NT2/D1 (cell line): ENCODE results near the gene GJA1.

Source experiments
- DNase-seq: peaks from one replicate; pipeline ENCODE4 v3.0.0-alpha.2; 2011; ENCODE audit warnings: low read depth, low spot score
- H3K27me3 ChIP-seq: 2 replicates; pipeline ENCODE4 v1.6.0; 2011; ENCODE audit warnings: mild to moderate bottlenecking; ENCODE audit not compliant: insufficient read length, insufficient read depth
- H3K36me3 ChIP-seq: 2 replicates; pipeline ENCODE4 v1.6.1; 2011; ENCODE audit warnings: mild to moderate bottlenecking, low read length, mixed read lengths; ENCODE audit not compliant: insufficient read depth, insufficient read length
- H3K4me1 ChIP-seq: 2 replicates; pipeline ENCODE4 v1.5.1; 2011; ENCODE audit not compliant: insufficient read depth, insufficient read length
- H3K4me3 ChIP-seq: 2 replicates; pipeline ENCODE4 v1.5.1; 2011; ENCODE audit warnings: low read depth; ENCODE audit not compliant: insufficient read length
- H3K9ac ChIP-seq: 2 replicates; pipeline ENCODE4 v1.6.0; 2011; ENCODE audit warnings: low read depth; ENCODE audit not compliant: insufficient read length
- H3K9me3 ChIP-seq: 2 replicates; pipeline ENCODE4 v1.5.1; 2011; ENCODE audit warnings: mild to moderate bottlenecking, low read length; ENCODE audit not compliant: insufficient read depth
- SUZ12 ChIP-seq: IDR thresholded peaks from 2 replicates; pipeline ENCODE4 v1.6.1; 2011; ENCODE audit not compliant: insufficient read length, insufficient read depth; ENCODE audit errors: extremely low read depth
- YY1 ChIP-seq: IDR thresholded peaks from 2 replicates; pipeline ENCODE4 v1.6.1; 2011; ENCODE audit not compliant: insufficient read length, insufficient read depth
- ZNF274 ChIP-seq: IDR thresholded peaks from 2 replicates; pipeline ENCODE4 v1.6.1; 2011; ENCODE audit warnings: mild to moderate bottlenecking, low read depth, low read length

GJA1 gene

GRCh38 chr6:121479486-121480098, 44.1 kb downstream of the GJA1 start:
- H3K9me3 ChIP-seq: no peaks in the 10 kb centered on the region
- no peak for DNase-seq
- no peaks in the 10 kb centered on the region for H3K4me1 ChIP-seq
- TF ChIP-seq SUZ12 (no peak), YY1 (no peak), ZNF274 (no peak)
- H3K4me3 ChIP-seq: no peak overlapping the region
- H3K36me3 ChIP-seq: no peaks in the 10 kb centered on the region
- H3K9ac ChIP-seq: no peak overlapping the region
- no peaks in the 10 kb centered on the region for H3K27me3 ChIP-seq

GRCh38 chr6:121480099-121480713, 44.8 kb downstream of the GJA1 start:
- Histone ChIP-seq H3K9ac (no peak overlapping the region), H3K4me1 (no peaks in the 10 kb centered on the region), H3K27me3 (no peaks in the 10 kb centered on the region), H3K4me3 (no peak overlapping the region), H3K9me3 (no peaks in the 10 kb centered on the region), H3K36me3 (no peaks in the 10 kb centered on the region)
- DNase-seq: no peak
- no peak for TF ChIP-seq YY1
- no peak for TF ChIP-seq SUZ12
- no peak for TF ChIP-seq ZNF274

DNA sequence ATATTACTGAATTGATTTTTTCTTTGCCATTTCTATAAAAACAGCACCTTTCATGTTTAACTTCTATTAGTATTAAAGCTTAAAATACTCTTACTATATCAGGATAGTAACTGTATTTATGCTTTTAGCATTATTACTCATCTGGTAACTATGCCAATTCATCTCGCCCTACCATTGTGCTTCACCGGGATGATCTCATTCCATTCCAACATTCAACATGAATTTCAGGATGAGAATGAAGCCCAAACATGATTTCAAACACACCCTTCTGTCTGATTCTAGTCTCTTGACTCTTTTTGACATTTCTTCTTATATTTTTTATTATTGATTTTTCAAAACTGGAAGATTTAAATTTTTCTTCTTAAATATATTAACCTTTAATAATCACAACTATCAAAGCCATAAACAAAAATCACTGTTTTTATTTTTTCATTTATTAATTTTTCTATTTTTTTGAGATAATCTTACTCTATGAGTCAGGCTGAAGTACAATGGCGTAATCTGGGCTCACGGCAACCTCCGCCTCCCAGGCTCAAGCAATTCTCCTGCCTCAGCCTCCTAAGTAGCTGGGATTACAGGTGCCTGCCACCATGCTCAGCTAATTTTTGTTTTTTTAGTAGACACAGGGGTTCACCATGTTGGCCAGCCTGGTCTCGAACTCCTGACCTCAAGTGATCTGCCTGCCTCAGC, 46.7 kb downstream of the GJA1 start:
- TF ChIP-seq ZNF274 (no peak), SUZ12 (no peak), YY1 (no peak)
- DNase-seq: no peak
- no peak overlapping the region for H3K4me3 ChIP-seq
- H3K9me3 ChIP-seq: no peaks in the 10 kb centered on the region
- H3K27me3 ChIP-seq: no peaks in the 10 kb centered on the region
- H3K4me1 ChIP-seq: no peaks in the 10 kb centered on the region
- H3K9ac ChIP-seq: no peak overlapping the region
- H3K36me3 ChIP-seq: no peaks in the 10 kb centered on the region

GRCh38 chr6:121482751-121483150, 47.3 kb downstream of the GJA1 start:
- H3K27me3 ChIP-seq: no peaks in the 10 kb centered on the region
- H3K9me3 ChIP-seq: no peaks in the 10 kb centered on the region
- TF ChIP-seq ZNF274 (no peak), SUZ12 (no peak), YY1 (no peak)
- DNase-seq: no peak
- no peak overlapping the region for H3K9ac ChIP-seq
- no peaks in the 10 kb centered on the region for H3K36me3 ChIP-seq
- H3K4me1 ChIP-seq: no peaks in the 10 kb centered on the region
- H3K4me3 ChIP-seq: no peak overlapping the region

DNA sequence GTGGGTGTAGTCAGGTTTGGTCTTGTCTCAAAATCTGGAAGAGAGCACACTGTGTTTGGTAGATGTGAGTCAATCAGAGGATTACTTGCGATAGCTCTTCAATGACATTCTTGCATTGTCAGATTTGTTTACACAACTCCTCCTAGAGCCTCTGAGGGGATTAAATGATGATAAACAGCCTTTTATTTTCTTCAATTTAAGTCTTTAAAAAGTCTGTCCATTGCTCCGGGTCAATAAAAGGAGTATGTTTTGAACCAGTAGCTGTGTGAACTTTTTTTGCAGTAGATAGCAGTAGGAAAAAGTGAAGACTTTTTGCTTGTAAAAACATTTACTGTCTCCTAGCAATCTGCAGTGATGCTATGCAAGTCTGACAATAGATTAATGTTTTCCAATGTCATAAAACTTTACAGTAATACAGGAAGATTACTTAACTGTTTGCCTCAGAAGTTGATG, 49.9 kb downstream of the GJA1 start:
- no peak overlapping the region for H3K4me3 ChIP-seq
- H3K9ac ChIP-seq: no peak overlapping the region
- H3K9me3 ChIP-seq: no peaks in the 10 kb centered on the region
- H3K27me3 ChIP-seq: no peaks in the 10 kb centered on the region
- TF ChIP-seq SUZ12 (no peak), YY1 (no peak), ZNF274 (no peak)
- DNase-seq: no peak
- no peaks in the 10 kb centered on the region for H3K4me1 ChIP-seq
- H3K36me3 ChIP-seq: no peaks in the 10 kb centered on the region

DNA sequence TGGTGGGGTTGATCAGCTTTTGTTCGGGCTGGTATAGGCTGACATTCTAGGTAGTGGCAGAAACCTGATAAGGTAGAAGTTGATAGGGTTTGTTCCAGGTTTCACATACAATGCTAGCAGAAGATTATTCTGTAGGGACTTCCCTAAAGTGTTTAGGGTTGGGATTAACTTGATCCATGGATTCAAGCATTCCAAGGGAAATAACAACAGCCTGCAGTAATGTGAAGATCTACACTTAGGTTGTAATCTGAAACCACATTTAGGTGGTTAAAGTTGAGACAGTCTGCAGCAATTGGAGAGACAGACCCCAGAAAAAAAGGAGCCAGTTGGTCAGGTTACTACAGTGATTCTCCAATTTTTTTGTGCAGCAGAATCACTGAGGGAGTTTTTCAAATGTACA, 56.1 kb downstream of the GJA1 start:
- DNase-seq: no peak
- no peaks in the 10 kb centered on the region for H3K4me1 ChIP-seq
- no peak overlapping the region for H3K4me3 ChIP-seq
- H3K9ac ChIP-seq: no peak overlapping the region
- H3K27me3 ChIP-seq: no peaks in the 10 kb centered on the region
- H3K9me3 ChIP-seq: no peaks in the 10 kb centered on the region
- TF ChIP-seq YY1: no peak
- no peak for TF ChIP-seq ZNF274
- TF ChIP-seq SUZ12: no peak
- no peaks in the 10 kb centered on the region for H3K36me3 ChIP-seq

DNA sequence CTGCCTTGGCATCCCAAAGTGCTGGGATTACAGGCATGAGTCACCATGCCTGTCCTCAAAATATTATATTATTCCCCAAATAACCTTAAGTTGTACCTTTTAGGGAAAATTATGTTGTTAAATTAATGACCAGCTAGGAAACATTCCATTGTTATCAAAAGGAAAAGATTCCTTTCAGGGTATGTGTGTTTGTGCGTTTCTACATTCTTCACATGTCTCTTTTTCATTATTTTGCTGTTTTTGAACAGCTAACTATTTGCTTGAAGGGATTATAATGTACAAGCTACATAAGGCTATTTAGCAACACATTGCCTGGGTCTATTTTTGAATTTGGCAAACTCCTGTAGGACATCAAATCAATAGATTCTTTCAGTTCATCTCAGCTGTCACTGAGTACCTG, 57.1 kb downstream of the GJA1 start:
- Histone ChIP-seq H3K36me3 (no peaks in the 10 kb centered on the region), H3K4me3 (no peak overlapping the region), H3K27me3 (no peaks in the 10 kb centered on the region), H3K4me1 (no peaks in the 10 kb centered on the region), H3K9me3 (no peaks in the 10 kb centered on the region), H3K9ac (no peak overlapping the region)
- DNase-seq: no peak
- TF ChIP-seq ZNF274: no peak
- no peak for TF ChIP-seq SUZ12
- TF ChIP-seq YY1: no peak
